ENCODE data around the gene GIGYF2.
"Not testable (repeated sequence)": the region's sequence is repeated elsewhere in the genome, so short reads cannot be mapped to it uniquely, and the experiment has no call there.

The GIGYF2 gene

DNA sequence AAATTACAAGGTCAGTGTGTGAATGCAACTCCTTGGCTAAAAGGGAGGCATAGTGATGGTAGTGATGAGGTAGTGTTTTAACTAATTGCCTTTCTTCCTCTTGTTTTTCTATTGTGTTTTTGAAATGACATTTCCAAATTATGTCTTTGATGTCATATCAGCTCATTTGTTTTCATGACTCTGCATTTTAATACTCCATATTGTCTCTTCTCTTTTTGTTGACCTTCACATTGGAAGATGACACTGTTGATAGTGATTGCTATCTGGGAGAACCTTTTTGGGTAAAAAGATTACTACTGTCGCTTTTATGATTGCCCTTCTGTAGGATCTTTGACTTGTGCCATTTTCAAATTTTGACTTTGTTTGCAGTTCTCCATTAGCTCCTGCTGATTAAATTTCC is 3.0 kb downstream of the GIGYF2 start:
- Mint-ChIP-seq H3K4me1 (ENCODE audit: low read depth) (peaks cover 35% of the 10 kb centered on the region), H3K4me3 (no peak overlapping the region), H3K27ac (no peak overlapping the region), H3K9me3 (no peaks in the 10 kb centered on the region), H3K36me3 (ENCODE audit: low read depth) (peaks cover 34% of the 10 kb centered on the region), H3K27me3 (ENCODE audit: low read depth) (no peaks in the 10 kb centered on the region)

GRCh38 chr2:232707076-232707475 is 9.9 kb downstream of the GIGYF2 start:
- Mint-ChIP-seq H3K27ac (no peak overlapping the region), H3K4me1 (ENCODE audit: low read depth) (peaks cover 1% of the 10 kb centered on the region), H3K36me3 (ENCODE audit: low read depth) (peaks cover 30% of the 10 kb centered on the region), H3K4me3 (no peak overlapping the region), H3K27me3 (ENCODE audit: low read depth) (no peaks in the 10 kb centered on the region), H3K9me3 (no peaks in the 10 kb centered on the region)

GRCh38 chr2:232713505-232713904 is 16.4 kb downstream of the GIGYF2 start:
- no peaks in the 10 kb centered on the region for H3K9me3 Mint-ChIP-seq
- peaks cover 11% of the 10 kb centered on the region for H3K4me1 Mint-ChIP-seq (ENCODE audit: low read depth)
- H3K36me3 Mint-ChIP-seq (ENCODE audit: low read depth) = peaks cover 37% of the 10 kb centered on the region
- H3K4me3 Mint-ChIP-seq = no peak overlapping the region
- no peak overlapping the region for H3K27ac Mint-ChIP-seq
- H3K27me3 Mint-ChIP-seq (ENCODE audit: low read depth) = no peaks in the 10 kb centered on the region

DNA sequence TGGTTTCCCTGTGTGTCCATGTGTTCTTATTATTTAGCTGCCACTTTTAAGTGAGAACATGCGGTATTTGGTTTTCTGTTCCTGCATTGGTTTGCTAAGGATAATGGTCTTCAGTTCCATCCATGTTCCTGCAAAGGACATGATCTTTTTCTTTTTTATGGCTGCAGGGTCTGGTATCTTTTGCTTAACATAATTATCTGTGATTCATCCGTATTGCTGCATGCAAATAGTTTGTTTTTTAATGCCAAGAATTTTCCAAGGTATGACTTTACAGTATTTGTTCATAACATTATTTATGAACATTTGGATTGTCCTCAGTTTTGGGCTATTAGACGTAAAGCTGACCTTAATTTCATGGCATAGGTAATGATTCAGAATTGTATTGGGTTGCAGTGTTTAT is 17.8 kb downstream of the GIGYF2 start:
- Mint-ChIP-seq H3K9me3 (peaks cover 5% of the 10 kb centered on the region), H3K36me3 (ENCODE audit: low read depth) (peaks cover 49% of the 10 kb centered on the region), H3K4me1 (ENCODE audit: low read depth) (peaks cover 13% of the 10 kb centered on the region), H3K4me3 (no peak overlapping the region), H3K27ac (no peak overlapping the region), H3K27me3 (ENCODE audit: low read depth) (no peaks in the 10 kb centered on the region)

DNA sequence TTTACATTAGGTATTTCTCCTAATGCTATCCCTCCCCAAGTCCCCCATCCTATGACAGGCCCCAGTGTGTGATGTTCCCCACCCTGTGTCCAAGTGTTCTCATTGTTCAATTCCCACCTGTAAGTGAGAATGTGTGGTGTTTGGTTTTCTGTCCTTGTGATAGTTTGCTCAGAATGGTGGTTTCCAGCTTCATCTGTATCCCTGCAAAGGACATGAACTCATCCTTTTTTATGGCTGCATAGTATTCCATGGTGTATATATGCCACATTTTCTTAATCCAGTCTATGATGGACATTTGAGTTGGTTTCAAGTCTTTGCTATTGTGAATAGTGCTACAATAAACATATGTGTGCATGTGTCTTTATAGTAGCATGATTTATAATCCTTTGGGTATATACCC is 22.9 kb downstream of the GIGYF2 start:
- not testable (repeated sequence) for H3K9me3 Mint-ChIP-seq; H3K27me3 Mint-ChIP-seq (ENCODE audit: low read depth); H3K4me3 Mint-ChIP-seq; H3K27ac Mint-ChIP-seq
- Mint-ChIP-seq H3K4me1 (ENCODE audit: low read depth) (peaks cover 24% of the 10 kb centered on the region), H3K36me3 (ENCODE audit: low read depth) (peaks cover 52% of the 10 kb centered on the region)

GRCh38 chr2:232721261-232721660 is 24.1 kb downstream of the GIGYF2 start:
- peaks cover 50% of the 10 kb centered on the region for H3K36me3 Mint-ChIP-seq (ENCODE audit: low read depth)
- peaks cover 24% of the 10 kb centered on the region for H3K4me1 Mint-ChIP-seq (ENCODE audit: low read depth)
- H3K27ac Mint-ChIP-seq = peak overlapping the region; percentile 66
- no peaks in the 10 kb centered on the region for H3K27me3 Mint-ChIP-seq (ENCODE audit: low read depth)
- H3K4me3 Mint-ChIP-seq = peak overlapping the region; percentile 16
- peaks cover 6% of the 10 kb centered on the region for H3K9me3 Mint-ChIP-seq

- Mint-ChIP-seq H3K4me1 (ENCODE audit: low read depth) (peaks cover 24% of the 10 kb centered on the region), H3K9me3 (peaks cover 6% of the 10 kb centered on the region), H3K4me3 (peak overlapping the region; percentile 16), H3K36me3 (ENCODE audit: low read depth) (peaks cover 48% of the 10 kb centered on the region), H3K27ac (peak overlapping the region; percentile 66), H3K27me3 (ENCODE audit: low read depth) (no peaks in the 10 kb centered on the region)
Measured at GRCh38 chr2:232721882-232722281, 24.8 kb downstream of the GIGYF2 start.

DNA sequence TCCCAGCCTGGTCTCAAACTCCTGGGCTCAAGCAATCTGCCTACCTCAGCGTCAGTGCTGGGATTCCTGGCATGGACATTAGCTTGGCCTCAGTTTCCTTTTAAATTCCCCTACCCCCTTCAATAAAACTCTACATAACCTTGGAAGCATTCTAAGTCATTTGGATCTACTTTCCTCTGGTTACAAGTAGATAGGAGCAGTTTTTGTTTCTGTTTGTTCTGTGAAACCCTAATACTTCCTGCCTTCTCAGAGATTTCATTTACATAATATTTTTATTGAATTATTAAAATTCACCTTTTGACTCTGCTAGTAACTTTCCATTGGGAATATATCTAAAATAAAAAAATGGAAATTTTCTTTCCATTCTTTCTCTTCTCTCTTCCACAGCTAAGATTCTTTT is 25.9 kb downstream of the GIGYF2 start:
- H3K4me3 Mint-ChIP-seq = no peak overlapping the region
- H3K4me1 Mint-ChIP-seq (ENCODE audit: low read depth) = peaks cover 24% of the 10 kb centered on the region
- peaks cover 44% of the 10 kb centered on the region for H3K36me3 Mint-ChIP-seq (ENCODE audit: low read depth)
- H3K27ac Mint-ChIP-seq = peak overlapping the region; percentile 41
- peaks cover 6% of the 10 kb centered on the region for H3K9me3 Mint-ChIP-seq
- no peaks in the 10 kb centered on the region for H3K27me3 Mint-ChIP-seq (ENCODE audit: low read depth)

- H3K36me3 Mint-ChIP-seq (ENCODE audit: low read depth) = peaks cover 22% of the 10 kb centered on the region
- H3K4me3 Mint-ChIP-seq = no peak overlapping the region
- H3K9me3 Mint-ChIP-seq = no peaks in the 10 kb centered on the region
- H3K4me1 Mint-ChIP-seq (ENCODE audit: low read depth) = peaks cover 17% of the 10 kb centered on the region
- peak overlapping the region; percentile 56 for H3K27ac Mint-ChIP-seq
- no peaks in the 10 kb centered on the region for H3K27me3 Mint-ChIP-seq (ENCODE audit: low read depth)
Measured at GRCh38 chr2:232728785-232729184, 31.7 kb downstream of the GIGYF2 start.

DNA sequence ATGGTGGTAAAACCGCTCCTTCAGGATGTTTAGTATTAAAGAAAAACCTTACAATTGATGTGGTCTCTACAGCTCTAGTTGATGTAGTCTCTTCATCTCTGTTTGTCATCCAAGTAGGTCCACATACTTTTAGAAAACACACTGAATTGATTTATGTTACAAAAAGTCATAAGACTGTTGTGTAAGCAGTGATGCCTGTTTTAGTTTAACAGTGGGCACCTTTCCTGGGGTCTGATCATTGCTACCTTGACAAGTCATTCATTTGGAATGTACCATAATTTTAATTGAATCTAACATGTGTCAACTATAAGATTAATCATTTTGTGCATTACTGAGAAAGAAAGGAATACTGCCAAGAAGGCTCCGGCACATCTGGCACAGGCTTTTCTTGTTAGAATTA is 34.3 kb downstream of the GIGYF2 start:
- Mint-ChIP-seq H3K27me3 (ENCODE audit: low read depth) (no peaks in the 10 kb centered on the region), H3K36me3 (ENCODE audit: low read depth) (peaks cover 20% of the 10 kb centered on the region), H3K27ac (no peak overlapping the region), H3K9me3 (no peaks in the 10 kb centered on the region), H3K4me1 (ENCODE audit: low read depth) (peaks cover 14% of the 10 kb centered on the region), H3K4me3 (no peak overlapping the region)

DNA sequence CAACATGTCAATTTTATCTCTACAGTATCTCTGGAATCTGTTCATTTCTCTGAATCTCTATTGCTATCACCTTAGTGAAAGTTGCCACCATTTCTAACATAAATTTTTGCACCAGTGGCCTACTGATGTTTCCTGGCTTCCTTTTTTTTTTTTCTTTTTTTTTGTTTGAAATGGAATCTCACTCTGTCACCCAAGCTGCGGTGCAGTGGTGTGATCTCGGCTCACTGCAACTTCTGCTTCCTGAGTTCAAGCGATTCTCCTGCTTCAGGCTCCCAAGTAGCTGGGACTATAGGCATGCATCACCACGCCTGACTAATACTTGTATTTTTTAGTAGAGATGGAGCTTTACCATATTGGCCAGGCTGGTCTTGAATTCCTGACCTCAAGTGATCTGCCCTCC is 44.2 kb downstream of the GIGYF2 start:
- H3K4me3 Mint-ChIP-seq = no peak overlapping the region
- peaks cover 13% of the 10 kb centered on the region for H3K4me1 Mint-ChIP-seq (ENCODE audit: low read depth)
- H3K36me3 Mint-ChIP-seq (ENCODE audit: low read depth) = peaks cover 18% of the 10 kb centered on the region
- no peaks in the 10 kb centered on the region for H3K27me3 Mint-ChIP-seq (ENCODE audit: low read depth)
- H3K27ac Mint-ChIP-seq = no peak overlapping the region
- H3K9me3 Mint-ChIP-seq = no peaks in the 10 kb centered on the region

- no peak overlapping the region for H3K27ac Mint-ChIP-seq
Measured at GRCh38 chr2:232741972-232742371, 44.8 kb downstream of the GIGYF2 start.

GRCh38 chr2:232744963-232745362 is 47.8 kb downstream of the GIGYF2 start:
- Mint-ChIP-seq H3K27me3 (ENCODE audit: low read depth) (no peaks in the 10 kb centered on the region), H3K9me3 (no peaks in the 10 kb centered on the region), H3K27ac (no peak overlapping the region), H3K4me3 (no peak overlapping the region), H3K36me3 (ENCODE audit: low read depth) (peaks cover 29% of the 10 kb centered on the region), H3K4me1 (ENCODE audit: low read depth) (peaks cover 19% of the 10 kb centered on the region)

More at GRCh38 chr2:232741972-232742371, 44.8 kb downstream of the GIGYF2 start:
- H3K4me1 Mint-ChIP-seq (ENCODE audit: low read depth) = peaks cover 13% of the 10 kb centered on the region
- H3K9me3 Mint-ChIP-seq = no peaks in the 10 kb centered on the region
- no peaks in the 10 kb centered on the region for H3K27me3 Mint-ChIP-seq (ENCODE audit: low read depth)
- peaks cover 17% of the 10 kb centered on the region for H3K36me3 Mint-ChIP-seq (ENCODE audit: low read depth)
- H3K4me3 Mint-ChIP-seq = no peak overlapping the region

DNA sequence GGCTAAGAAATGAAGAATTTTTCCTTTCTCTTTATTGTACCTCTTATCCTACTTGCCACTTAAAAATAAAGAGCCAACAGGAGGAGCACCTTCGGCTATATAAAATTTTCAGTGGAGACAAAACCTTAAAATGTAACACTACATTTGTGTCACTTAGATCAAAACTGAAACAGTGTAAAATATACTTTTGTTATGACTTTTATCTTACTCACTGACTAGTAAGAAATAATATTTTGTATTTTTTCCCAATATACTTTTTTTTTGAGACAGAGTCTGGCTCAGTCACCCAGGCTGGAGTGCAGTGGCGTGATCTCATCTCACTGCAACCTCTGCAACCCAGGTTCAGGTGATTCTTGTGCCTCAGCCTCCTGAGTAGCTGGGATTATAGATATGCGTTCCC is 50.9 kb downstream of the GIGYF2 start:
- Mint-ChIP-seq H3K27me3 (ENCODE audit: low read depth) (no peaks in the 10 kb centered on the region), H3K4me1 (ENCODE audit: low read depth) (peaks cover 16% of the 10 kb centered on the region), H3K9me3 (no peaks in the 10 kb centered on the region), H3K36me3 (ENCODE audit: low read depth) (peaks cover 27% of the 10 kb centered on the region), H3K4me3 (no peak overlapping the region), H3K27ac (no peak overlapping the region)

DNA sequence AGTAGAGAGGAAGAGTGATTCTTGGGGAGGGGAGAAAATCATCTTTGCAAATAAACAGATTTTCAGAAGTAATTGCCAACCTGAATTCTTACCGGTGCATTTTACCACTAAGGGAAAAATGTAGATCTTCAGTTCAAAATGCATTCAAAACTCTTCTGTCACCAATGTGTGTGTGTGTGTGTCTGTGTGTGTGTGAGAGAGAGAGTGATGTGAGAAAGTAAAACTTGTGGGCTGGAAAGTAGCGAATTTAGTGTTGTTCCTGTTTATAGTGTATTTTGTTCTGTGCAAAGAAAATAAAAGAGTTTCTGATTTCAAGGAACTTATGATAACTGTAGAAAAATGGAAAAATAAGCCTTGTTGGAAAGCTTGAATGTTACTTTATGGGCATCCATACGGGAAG is 52.2 kb downstream of the GIGYF2 start:
- H3K9me3 Mint-ChIP-seq = no peaks in the 10 kb centered on the region
- no peak overlapping the region for H3K4me3 Mint-ChIP-seq
- peaks cover 27% of the 10 kb centered on the region for H3K36me3 Mint-ChIP-seq (ENCODE audit: low read depth)
- peaks cover 15% of the 10 kb centered on the region for H3K4me1 Mint-ChIP-seq (ENCODE audit: low read depth)
- H3K27me3 Mint-ChIP-seq (ENCODE audit: low read depth) = no peaks in the 10 kb centered on the region
- no peak overlapping the region for H3K27ac Mint-ChIP-seq

DNA sequence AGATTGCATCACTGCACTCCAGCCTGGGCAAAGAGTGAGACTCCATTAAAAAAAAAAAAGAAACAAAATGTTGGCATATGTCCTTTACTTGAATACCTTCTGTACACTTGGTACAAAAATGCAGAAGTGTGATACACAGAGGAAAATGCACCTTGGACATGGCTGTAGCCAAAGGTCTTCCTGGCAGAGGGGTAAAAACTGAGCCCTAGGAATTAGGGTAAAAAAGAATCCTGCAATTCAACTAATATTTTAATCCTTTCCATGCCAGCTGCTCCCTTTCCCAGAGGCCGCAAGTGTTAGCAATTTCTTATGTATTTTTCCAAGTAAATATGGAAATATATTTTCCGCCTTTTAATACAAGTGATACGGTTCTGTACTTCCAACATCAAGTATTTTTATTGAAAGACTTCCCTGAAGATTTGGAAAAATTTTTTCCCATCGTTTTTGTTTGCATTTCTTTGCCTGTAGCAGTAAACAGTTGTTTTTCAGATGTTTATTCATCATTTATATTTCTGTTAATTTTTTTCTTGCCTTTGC is 53.1 kb downstream of the GIGYF2 start:
- H3K4me3 Mint-ChIP-seq = no peak overlapping the region
- peaks cover 25% of the 10 kb centered on the region for H3K36me3 Mint-ChIP-seq (ENCODE audit: low read depth)
- no peaks in the 10 kb centered on the region for H3K9me3 Mint-ChIP-seq
- H3K27me3 Mint-ChIP-seq (ENCODE audit: low read depth) = no peaks in the 10 kb centered on the region
- H3K4me1 Mint-ChIP-seq (ENCODE audit: low read depth) = peaks cover 10% of the 10 kb centered on the region
- no peak overlapping the region for H3K27ac Mint-ChIP-seq

All from T-helper 1 cell treated with Interleukin-12 subunit alpha and Interleukin-12 subunit beta and Interleukin-4 antibody, amounts not matched to agents 30 μg/mL and 1 μg/mL, for 36 hours (primary cell).